HTR-8/SVneo (cell line): Measurements from ENCODE around the gene CCDC93.

Experiments used
- DNase-seq: peaks from one replicate; pipeline ENCODE4 v3.0.0; 2011; ENCODE audit warnings: low spot score, mixed read lengths; ENCODE audit not compliant: insufficient read length
- FAIRE-seq: peaks from 2 replicates; lab custom pipeline; 2011; peaks lifted over from hg19 to GRCh38; lab: Jason Lieb, UNC

Gene CCDC93, protein sequence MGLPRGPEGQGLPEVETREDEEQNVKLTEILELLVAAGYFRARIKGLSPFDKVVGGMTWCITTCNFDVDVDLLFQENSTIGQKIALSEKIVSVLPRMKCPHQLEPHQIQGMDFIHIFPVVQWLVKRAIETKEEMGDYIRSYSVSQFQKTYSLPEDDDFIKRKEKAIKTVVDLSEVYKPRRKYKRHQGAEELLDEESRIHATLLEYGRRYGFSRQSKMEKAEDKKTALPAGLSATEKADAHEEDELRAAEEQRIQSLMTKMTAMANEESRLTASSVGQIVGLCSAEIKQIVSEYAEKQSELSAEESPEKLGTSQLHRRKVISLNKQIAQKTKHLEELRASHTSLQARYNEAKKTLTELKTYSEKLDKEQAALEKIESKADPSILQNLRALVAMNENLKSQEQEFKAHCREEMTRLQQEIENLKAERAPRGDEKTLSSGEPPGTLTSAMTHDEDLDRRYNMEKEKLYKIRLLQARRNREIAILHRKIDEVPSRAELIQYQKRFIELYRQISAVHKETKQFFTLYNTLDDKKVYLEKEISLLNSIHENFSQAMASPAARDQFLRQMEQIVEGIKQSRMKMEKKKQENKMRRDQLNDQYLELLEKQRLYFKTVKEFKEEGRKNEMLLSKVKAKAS

DNA sequence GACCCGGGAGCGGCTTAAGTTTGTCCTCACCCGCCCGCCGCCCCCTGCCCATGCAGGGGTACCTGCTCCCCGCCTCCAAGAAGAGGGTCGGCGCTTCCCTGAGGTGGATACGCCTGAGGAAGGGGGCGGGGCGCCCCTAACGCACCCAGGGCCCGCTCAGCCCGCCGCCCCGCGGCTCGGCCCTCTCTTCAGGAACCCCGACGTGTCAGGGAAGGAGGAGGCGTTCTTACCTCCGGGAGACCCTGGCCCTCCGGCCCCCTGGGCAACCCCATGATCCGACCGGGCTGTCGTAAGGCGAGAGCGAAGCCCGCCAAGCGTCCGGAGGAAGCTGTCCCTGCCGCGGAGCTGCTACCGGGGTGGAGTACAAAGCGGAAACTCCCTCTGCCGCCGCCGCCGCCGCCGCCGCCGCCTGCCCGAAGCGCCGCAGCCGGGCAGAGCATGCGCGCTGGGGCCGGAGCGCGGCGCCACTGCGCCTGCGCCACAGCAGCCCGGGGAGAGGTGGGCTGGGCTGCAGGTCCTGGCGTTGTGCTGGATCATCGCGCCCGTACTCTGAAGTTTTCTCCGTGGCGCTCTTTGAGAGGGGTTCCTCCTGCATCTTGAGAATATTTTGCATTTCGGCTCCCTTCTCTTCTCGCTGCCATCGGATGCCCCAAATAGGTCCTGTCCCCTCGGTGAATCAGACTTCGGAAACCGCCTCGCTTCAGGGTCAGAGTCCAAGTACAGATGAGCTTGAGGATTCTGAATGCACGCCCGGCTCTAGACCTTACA lies at the start of gene CCDC93:
Gene CCDC93, minus strand, starts transcription at position 347 of the 768 bp plus-strand sequence. Its CDS starts 75 bp downstream, at position 272.
- DNase-seq (peak; percentile 98), FAIRE-seq (peak; percentile 84)

DNA sequence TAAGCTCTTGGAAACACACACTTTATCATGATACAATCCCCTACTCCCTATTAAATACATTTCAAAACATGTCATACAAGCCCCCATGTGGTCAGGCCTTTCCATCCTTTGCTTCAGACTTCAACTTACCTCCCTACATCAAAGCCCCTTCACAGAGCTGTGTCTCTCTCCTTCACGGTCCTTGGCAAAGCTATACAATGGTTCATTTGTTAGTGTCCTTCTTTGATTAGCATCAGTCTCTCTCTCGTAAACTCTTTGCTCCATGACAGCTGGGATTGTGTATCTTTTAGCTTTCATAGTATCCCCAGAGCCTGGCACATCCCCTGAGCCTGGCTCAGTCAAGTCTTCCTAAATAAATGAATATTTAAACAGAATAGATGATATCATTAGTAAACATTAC lies 48.8 kb upstream of the CCDC93 start:
- no peak for FAIRE-seq
- DNase-seq = no peak

DNA sequence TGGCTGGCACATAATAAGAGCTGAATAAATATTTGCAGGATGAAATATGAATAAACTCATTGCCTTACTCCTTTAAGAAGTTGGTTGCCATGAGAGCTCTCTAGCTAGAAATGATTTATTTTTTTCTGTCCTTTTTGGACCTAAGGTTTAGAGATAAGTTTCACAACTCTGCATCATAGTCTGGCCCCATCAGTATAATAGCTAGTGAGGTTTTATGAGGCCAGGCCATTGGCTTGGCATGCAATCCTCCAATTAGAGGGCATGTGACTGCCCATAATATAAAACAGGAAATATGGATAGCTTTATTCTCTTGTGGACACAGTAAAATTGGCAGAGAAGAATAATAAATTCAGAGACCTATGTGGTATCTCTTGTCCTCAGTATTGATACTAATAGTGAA lies 48.2 kb upstream of the CCDC93 start:
- no peak for FAIRE-seq
- DNase-seq = no peak

DNA sequence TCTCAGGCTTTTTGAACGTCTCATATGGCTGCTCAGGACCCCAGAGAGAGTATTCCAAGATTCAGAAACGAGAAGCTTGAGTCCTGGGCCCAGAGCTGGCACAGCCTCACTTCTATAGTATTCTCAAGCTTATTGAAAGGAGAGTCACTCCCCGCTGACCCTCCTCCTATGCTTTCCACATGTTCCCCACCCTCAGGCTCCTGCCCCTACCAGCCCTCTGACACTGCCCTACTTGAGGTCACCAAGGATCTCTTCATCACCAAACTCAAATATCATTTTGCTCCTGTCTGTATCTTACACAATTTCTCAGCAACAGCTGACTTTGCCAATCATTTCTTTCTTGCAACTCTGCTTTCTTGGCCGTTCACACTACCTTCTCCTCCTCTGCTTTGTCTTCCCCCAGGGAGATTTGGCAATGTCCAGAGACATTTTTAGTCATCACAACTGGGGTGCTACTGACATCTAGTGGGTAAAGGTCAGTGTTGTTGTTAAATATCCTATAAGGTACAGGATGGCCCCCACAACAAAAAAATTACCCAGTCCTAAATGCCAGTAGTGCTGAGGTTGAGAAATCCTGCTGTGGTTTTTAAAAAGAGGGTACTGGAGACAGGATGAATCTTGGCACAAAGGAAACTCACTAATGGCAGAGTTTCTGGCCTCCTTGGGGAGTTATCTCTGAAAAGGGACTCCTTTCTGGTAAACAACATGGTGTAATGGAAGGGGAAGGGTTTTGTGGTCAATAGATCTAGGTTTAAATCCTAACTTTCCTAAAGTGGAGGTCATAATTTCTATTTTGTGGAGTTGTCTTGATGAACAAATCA lies 47.5 kb upstream of the CCDC93 start:
- FAIRE-seq (no peak), DNase-seq (peak; percentile 7)

DNA sequence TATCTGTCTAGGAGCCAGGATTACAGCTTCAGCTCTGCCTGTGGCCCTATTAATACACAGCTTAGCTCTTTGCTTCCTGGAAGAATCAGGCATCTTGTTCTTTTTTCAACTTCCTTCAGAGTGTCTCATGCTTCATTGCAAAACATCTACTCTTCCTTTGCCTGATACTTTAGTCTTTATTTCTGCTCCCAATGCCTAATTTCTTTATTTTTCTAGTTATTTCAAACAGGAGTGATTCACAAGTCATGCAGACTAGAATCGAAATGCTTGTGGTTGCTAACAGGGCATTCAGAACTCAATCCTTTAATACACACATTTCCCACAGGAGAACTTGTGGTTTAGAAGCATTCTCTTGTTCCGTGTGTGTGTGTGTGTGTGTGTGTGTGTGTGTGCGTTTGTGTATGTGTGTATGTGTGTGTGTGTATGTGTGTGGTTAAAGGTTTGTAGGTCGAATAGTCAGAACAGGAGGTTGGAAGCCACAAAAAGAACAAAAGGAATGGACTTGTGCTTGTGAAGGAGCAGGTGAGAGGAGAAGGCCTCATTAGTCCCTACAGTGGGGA lies 46.1 kb upstream of the CCDC93 start:
- FAIRE-seq (no peak), DNase-seq (no peak)

DNA sequence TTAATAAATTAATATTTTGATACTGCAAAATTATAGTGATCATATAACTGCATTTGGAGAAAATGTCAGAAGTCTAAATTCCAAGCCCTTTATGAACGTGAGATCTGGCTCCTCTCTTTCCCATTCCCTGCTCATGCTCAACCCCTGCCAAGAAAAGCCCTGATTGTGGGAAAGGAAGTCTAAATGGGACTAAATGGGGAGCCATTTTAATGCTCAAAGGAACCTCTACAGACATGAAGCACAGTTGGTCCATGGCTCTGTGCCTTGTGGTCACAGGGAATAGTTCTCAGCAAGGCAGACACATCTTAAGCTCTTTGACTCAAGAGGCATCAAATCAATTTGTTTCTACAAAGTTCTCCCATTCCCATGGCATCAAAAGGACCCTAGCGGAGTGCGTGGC lies 45.1 kb upstream of the CCDC93 start:
- FAIRE-seq = no peak
- no peak for DNase-seq

DNA sequence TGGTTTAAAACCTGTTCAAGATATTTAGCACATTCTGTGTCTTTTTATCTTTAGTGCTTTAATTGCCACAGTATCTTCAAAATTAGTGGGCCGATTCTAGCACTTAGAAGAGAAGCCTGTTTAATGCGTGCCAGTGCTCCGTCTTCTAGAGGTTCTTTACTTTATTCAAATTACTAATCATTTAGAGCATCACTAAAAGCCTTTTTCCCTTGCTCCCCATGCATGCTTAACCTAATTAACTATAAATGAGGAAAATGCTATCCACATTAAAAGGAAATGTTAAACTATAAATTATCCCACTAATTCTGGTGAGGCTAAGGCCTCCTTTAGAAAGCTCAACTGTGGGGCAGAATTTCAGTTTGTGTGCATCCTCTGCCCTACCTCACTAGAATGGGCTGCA lies 42.9 kb upstream of the CCDC93 start:
- no peak for FAIRE-seq
- DNase-seq = no peak

DNA sequence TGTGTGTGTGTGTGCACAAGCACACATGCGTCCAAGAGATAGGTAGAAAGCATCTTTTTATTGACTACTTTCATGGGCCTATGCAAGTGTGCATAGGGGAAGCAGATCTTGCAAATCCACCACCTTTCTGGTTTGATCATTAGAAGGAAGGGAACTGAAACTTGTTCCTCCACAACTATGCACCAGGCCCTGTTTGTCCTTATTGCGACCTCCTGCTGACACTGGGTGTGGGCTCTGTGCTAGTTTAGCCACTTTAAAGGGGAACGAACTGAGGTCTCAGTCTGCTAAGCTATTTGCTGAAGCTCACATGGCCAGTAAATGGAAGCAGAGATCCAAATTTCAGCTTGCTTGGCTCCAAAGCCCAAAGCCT lies 42.3 kb upstream of the CCDC93 start:
- no peak for DNase-seq
- no peak for FAIRE-seq

DNA sequence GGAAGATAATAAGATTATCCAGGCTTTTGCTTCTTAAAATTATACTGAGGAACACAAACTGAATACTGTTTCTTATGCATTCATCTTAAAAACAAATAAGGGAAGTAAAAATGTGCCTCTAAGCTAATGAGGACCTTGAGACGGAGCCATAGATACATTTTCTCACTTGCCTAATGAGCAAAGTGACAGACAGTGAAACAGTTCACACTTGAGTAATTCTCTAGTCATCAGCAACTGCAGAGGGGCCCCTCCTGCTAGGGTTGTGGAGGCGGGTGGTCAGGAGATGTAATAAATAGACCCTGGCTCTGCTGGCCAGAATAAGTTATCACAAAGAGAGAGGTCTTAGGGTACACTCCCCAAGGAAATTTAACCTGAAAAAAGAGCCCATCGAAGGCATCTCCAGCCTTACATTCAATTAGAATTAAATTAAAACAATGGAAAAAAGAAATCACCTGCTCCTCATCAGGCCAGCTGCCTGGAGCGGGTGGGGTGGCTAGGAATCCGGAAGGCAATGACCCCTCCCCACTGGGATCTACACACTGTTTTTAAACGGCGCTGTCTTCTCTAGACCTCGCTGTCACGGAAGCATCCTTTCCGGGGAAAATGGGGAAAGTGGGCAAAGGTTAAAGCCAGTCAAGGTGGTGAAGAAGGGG lies 41.8 kb upstream of the CCDC93 start:
- no peak for FAIRE-seq
- no peak for DNase-seq

DNA sequence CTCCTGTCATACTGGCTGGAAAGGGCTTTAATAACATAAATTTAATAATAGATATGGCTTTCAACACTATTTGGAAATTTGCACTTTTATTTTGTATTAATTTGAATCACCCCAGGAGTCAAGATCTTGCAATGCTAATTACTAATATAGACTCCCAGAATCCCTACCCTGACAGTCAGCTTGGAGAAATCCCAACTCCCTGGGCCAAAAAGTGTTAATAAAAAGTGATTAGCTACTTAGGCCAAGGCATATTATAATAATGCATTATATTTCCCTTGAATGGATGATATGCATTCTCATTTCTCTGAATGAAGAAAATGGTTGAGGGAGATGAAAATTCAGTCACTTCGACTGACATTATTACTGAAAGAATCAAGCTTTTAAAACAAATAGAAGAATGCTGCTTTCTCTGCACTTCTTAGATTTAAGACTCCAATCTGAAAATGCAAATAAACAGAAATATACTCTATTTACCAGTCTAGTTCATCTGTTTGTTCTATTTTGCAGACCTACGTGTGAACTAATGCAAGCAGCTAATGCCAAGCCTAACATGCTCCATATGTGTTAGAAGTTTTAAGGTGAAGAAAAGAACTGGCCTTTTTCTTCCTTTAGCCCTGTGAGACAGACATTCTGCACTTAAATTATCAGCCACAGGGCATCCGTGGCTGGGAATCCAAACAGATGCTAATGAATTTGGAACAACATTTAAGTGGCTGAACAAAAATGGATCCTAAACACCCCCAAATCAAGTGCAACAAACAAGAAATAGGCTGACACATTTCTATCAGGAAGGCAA lies 40.5 kb upstream of the CCDC93 start:
- FAIRE-seq = no peak

DNA sequence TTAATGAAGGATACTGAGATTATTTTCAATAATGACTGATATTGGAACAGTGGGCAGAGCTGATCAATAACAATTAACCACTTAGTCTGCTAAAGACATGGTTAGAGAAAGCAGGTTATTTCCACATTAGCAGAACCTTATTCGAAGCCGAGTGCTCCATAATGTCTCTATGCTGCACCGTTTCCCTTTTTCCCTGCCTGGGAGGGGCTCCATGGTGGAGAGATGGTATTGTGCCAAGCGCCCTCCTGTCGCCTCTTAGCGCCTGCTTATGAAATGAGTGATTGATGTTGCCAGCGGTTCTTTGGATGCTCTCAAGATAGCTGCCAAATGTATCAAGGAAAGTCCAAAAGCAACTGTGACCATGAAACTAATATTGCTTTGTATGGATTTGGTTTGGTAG lies 39.8 kb upstream of the CCDC93 start:
- FAIRE-seq (no peak), DNase-seq (no peak)

More for the DNA sequence above, 40.5 kb upstream of the CCDC93 start:
- no peak for DNase-seq

DNA sequence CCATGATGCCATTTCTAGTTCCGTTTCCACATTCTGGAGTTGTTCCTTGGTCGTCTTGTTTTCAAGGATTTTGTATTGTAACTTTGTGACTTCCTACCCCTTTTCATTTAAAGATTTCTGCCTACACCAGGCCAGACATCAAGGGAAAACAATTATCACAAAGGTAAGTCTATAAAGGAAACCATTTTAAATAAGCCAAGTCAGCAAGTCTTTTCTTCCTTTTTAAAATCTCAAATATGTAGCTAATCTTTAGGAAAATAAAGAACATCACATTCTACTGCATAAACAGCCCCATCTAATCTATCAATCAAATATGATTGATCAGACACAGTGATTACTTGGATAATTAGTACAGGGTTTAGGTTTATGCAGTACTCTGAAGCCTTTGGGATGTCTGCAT lies 38.6 kb upstream of the CCDC93 start:
- no peak for DNase-seq
- FAIRE-seq = no peak

DNA sequence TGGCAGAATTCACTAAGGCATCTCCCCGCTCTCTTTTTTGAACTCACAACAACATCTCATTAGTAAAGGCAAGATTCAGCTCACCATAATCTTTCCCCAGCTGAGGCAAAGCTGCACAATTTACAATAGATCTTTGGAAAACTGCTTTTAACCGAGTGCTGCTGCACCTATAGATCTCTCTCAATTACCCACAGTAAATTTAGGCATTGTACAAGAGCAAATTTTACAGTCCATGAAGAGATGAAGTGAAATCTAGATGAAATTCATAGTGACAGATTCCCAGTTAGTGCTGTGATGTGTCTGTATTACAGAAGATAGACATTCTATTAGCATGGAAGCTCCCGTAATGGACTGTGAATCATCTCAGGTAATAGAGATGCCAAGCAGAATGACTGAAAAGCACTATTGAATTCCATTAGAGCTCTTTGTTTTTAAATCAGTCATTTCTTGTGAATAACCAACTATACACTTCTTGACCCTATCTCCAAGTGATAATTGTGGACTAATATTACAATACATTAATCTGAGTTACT lies 38.0 kb upstream of the CCDC93 start:
- DNase-seq (no peak), FAIRE-seq (no peak)

DNA sequence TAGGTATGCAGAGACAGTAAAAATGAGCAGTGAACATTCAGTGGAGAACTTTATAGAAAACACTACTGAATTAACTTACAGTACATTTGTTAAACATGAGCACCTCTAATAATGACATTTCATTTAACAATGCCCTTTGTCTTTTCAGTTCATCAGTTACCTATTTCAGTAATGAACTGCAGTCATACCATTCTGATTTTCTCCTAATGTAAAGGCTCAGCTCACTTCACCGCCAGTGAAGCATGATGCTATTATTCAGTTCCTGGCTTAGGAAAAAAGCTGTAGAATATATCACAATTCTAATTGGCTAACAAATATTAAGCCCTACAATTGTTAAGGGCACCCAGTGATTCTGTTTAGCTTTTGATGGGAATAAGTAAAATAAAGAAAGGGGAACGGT lies 37.1 kb upstream of the CCDC93 start:
- no peak for FAIRE-seq
- DNase-seq = no peak

DNA sequence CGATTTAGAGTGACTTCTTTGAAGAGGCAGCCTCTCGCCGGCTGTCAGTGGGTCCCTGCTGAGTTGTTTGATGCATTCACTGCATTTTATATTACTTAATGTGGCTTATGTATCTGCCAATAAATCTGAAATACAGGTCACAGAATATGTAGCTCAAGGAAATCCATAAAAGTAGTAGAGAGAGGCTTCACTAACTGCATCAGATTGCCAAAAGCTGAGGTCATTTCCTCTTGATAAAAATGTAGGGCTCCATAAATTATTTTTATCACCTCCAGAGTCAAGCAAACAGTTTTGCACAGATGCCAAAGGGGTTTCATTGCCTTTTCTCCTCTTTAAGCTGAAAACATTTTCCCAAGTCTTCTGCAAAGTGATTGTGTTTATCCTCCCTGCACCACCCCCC lies 36.5 kb upstream of the CCDC93 start:
- no peak for DNase-seq
- FAIRE-seq = no peak

DNA sequence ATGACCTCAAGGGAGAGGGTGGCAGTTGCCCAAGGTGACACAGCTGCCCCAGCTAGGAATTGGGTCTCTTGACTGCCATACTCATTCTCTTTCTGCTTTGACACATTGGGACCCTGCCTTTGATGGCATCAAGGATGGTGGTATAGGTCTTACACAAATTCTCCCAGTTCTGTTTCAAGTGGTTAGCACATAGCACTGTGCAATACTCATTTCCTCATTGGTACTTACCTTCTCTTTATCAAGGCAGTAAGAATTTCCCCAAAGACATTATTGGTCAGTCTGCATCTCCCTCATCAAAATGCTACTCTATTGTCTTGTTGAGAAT lies 35.9 kb upstream of the CCDC93 start:
- FAIRE-seq (no peak), DNase-seq (no peak)

DNA sequence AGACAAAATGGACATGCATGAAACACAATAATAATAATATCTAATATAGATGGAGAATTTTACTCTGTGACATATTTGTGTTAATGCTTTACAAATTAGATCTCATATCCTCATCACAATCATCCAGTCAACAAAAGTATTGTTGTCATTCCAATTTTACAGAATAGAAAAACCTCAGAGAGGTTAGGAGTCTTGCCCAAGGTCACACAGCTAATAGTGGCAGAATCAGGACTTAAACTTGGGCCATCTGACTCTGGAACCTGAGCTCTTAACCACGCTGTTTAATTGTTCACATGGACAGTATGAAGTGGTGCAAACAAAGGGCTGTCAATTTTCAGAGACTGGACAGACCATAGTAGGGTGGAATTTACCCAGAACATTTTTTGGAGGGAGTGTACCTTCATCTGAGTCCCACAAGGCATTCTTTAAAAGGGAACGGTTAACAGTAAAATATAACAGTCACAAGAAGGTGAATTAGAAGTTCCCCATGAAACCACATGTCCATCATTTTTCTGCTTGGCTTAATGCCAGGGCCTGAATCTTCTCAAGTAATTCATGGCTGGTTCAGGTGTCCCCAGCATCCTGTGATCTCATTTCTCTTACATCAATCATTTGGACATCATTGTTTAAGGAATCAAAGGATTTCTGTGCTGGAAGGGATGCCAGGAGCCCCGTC lies 35.4 kb upstream of the CCDC93 start:
- no peak for DNase-seq
- no peak for FAIRE-seq

DNA sequence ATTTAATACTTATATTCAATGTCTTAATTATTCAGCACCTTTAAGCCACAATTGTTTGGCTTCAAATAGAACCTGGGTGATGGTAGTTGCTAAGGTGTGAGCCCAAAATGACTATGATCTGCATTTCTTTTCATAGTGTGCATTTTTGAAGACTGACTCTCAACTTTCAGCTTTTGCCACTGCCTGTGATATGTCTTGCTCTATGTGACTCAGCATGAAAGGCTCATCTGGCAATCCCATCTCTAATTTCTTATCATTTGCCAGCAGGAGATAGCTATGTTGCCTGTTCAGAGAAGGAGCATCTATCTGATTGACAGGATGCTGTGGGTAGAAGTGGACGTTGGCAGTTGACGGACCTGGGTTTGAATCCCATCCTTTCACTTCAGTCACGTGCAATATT lies 34.5 kb upstream of the CCDC93 start:
- DNase-seq = no peak
- no peak for FAIRE-seq
